H1 (cell line): Measurements from ENCODE around the gene ZFP64. TPM values are rescaled to one million over a fixed set of nuclear protein-coding genes. Genes with fewer than 3 reads are reported as not detected.

Experiments
- ATF3 ChIP-seq: IDR thresholded peaks from 2 replicates; pipeline ENCODE4 v1.6.1; 2011; ENCODE audit warnings: low read depth, mild to moderate bottlenecking, low read length; ENCODE audit not compliant: insufficient read depth
- EGR1 ChIP-seq: IDR thresholded peaks from 2 replicates; pipeline ENCODE4 v1.6.1; 2011; ENCODE audit warnings: low read depth, low read length, borderline replicate concordance
- FOSL1 ChIP-seq: IDR thresholded peaks from 2 replicates; pipeline ENCODE4 v1.6.1; 2011; ENCODE audit warnings: mild to moderate bottlenecking, low read depth, low read length, moderate library complexity; ENCODE audit not compliant: insufficient read depth
- SIN3A ChIP-seq, 2 experiments: IDR thresholded peaks in 1 of 2; conservative IDR thresholded peaks in 1 of 2; 2 replicates each; pipeline ENCODE4 v1.6.1; 2011 to 2012; ENCODE audit warnings: low read length in 2 of 2, improper control_type of control experiment in 1 of 2, low read depth in 1 of 2, mild to moderate bottlenecking in 1 of 2
- TCF12 ChIP-seq: IDR thresholded peaks from 2 replicates; pipeline ENCODE4 v1.6.1; 2011; ENCODE audit warnings: low read depth, mild to moderate bottlenecking, low read length
- TEAD4 ChIP-seq: IDR thresholded peaks from 2 replicates; pipeline ENCODE4 v1.6.1; 2012; ENCODE audit warnings: low read depth, low read length, inconsistent platforms, mixed read lengths
- USF2 ChIP-seq: IDR thresholded peaks from 2 replicates; pipeline ENCODE4 v1.6.1; 2011; ENCODE audit warnings: low read length, improper control_type of control experiment
- polyA plus RNA-seq, 7 experiments: library from polyadenylated mRNA; depleted of rRNA in 3 of 7; stranded (reverse) in 5 of 7; unstranded in 2 of 7; fragments of >200 nt in 5 of 7; fragments of 200-250 nt in 2 of 7; gene quantifications; 1 replicate in 5 of 7; 2 replicates in 1 of 7; 4 replicates in 1 of 7; pipeline versions ENCODE4 v1.2.1 to v1.2.3, GENCODE V29; 2011 to 2013; ENCODE audit warnings: missing spikeins in 2 of 7, mixed read lengths in 2 of 7
- total RNA-seq: library from RNA; stranded (reverse); fragmentation: NEBNext Ultra II Directional; extraction: Animal tissue kit (Norgen Biotek cat#: 25700); gene quantifications from 2 replicates; pipeline ENCODE4 v1.2.1, GENCODE V29; 2021
- TF ChIP-seq, protein P1 (sequence below): fragments of 300-600 bp; sonication (generic); IDR thresholded peaks from 2 replicates; pipeline ENCODE4 v1.7.1; 2012; ENCODE audit warnings: low read length, moderate library complexity, mild to moderate bottlenecking, inconsistent platforms; ENCODE audit not compliant: insufficient replicate concordance

The ZFP64 gene
- total and polyA plus RNA-seq, 2 of the 8 experiments (the other 6 are each of a cell fraction or from before 2014, with no cell fraction given): 25.3 to 43.7 TPM

- TF ChIP-seq, protein P1, sequence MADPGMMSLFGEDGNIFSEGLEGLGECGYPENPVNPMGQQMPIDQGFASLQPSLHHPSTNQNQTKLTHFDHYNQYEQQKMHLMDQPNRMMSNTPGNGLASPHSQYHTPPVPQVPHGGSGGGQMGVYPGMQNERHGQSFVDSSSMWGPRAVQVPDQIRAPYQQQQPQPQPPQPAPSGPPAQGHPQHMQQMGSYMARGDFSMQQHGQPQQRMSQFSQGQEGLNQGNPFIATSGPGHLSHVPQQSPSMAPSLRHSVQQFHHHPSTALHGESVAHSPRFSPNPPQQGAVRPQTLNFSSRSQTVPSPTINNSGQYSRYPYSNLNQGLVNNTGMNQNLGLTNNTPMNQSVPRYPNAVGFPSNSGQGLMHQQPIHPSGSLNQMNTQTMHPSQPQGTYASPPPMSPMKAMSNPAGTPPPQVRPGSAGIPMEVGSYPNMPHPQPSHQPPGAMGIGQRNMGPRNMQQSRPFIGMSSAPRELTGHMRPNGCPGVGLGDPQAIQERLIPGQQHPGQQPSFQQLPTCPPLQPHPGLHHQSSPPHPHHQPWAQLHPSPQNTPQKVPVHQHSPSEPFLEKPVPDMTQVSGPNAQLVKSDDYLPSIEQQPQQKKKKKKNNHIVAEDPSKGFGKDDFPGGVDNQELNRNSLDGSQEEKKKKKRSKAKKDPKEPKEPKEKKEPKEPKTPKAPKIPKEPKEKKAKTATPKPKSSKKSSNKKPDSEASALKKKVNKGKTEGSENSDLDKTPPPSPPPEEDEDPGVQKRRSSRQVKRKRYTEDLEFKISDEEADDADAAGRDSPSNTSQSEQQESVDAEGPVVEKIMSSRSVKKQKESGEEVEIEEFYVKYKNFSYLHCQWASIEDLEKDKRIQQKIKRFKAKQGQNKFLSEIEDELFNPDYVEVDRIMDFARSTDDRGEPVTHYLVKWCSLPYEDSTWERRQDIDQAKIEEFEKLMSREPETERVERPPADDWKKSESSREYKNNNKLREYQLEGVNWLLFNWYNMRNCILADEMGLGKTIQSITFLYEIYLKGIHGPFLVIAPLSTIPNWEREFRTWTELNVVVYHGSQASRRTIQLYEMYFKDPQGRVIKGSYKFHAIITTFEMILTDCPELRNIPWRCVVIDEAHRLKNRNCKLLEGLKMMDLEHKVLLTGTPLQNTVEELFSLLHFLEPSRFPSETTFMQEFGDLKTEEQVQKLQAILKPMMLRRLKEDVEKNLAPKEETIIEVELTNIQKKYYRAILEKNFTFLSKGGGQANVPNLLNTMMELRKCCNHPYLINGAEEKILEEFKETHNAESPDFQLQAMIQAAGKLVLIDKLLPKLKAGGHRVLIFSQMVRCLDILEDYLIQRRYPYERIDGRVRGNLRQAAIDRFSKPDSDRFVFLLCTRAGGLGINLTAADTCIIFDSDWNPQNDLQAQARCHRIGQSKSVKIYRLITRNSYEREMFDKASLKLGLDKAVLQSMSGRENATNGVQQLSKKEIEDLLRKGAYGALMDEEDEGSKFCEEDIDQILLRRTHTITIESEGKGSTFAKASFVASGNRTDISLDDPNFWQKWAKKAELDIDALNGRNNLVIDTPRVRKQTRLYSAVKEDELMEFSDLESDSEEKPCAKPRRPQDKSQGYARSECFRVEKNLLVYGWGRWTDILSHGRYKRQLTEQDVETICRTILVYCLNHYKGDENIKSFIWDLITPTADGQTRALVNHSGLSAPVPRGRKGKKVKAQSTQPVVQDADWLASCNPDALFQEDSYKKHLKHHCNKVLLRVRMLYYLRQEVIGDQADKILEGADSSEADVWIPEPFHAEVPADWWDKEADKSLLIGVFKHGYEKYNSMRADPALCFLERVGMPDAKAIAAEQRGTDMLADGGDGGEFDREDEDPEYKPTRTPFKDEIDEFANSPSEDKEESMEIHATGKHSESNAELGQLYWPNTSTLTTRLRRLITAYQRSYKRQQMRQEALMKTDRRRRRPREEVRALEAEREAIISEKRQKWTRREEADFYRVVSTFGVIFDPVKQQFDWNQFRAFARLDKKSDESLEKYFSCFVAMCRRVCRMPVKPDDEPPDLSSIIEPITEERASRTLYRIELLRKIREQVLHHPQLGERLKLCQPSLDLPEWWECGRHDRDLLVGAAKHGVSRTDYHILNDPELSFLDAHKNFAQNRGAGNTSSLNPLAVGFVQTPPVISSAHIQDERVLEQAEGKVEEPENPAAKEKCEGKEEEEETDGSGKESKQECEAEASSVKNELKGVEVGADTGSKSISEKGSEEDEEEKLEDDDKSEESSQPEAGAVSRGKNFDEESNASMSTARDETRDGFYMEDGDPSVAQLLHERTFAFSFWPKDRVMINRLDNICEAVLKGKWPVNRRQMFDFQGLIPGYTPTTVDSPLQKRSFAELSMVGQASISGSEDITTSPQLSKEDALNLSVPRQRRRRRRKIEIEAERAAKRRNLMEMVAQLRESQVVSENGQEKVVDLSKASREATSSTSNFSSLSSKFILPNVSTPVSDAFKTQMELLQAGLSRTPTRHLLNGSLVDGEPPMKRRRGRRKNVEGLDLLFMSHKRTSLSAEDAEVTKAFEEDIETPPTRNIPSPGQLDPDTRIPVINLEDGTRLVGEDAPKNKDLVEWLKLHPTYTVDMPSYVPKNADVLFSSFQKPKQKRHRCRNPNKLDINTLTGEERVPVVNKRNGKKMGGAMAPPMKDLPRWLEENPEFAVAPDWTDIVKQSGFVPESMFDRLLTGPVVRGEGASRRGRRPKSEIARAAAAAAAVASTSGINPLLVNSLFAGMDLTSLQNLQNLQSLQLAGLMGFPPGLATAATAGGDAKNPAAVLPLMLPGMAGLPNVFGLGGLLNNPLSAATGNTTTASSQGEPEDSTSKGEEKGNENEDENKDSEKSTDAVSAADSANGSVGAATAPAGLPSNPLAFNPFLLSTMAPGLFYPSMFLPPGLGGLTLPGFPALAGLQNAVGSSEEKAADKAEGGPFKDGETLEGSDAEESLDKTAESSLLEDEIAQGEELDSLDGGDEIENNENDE: no peak
- TF ChIP-seq SIN3A (conservative IDR thresholded peaks at IDR 0.05 in 1 of 2, IDR thresholded peaks at IDR 0.05 in 1 of 2; ENCODE audit: low read depth in 1 of 2, low read length in 2 of 2) (no peak), USF2 (no peak), TEAD4 (no peak), ATF3 (no peak), FOSL1 (no peak), TCF12 (no peak), EGR1 (no peak)
Observed at GRCh38 chr20:52190437-52191131, 995 bp downstream of the ZFP64 start (continued).
